ENCODE results near the gene ORC1.
"Not testable (repeated sequence)": the region's sequence is repeated elsewhere in the genome, so short reads cannot be mapped to it uniquely, and the experiment has no call there.

The ORC1 gene

DNA sequence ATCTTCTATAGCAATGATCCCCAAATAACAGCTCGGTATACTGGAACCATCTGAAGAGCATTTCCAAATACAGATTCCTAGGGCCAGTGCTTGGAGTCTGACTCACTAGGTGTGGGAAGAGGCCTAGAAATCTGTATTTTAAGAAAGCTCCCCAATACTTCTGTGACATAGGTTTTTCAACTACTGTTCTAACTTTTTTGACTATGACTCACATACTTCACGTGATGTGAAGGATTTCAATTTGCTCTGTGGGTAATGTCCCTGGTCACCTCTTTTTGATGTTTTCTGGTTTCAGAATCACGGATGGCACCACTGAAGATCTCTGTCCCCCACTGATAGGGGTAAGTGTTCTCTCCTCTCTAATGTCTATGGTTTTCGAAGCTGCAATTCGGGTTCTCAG, 11.0 kb downstream of the ORC1 start:
- in situ Hi-C loops (cut with MboI; ENCODE audit: low sequenced_read_pairs) = no loop called here

DNA sequence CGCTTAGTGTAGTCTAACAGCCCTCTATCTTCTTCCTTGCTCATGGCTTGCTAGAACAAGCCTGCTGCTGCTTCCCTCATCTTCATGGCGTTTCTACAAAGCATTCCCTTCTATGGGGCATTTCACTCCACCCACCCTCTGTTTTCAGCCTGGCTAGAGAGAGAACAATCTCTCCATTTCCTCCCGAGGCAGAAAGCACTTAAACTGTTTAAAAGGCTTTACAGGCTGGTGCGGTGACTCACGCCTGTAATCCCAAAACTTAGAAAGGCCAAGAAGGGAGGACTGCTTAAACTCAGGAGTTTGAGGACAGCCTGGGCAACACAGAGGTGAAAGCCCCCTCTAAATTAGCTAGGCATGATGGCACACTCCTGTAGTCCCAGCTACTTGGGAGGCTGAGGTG, 17.8 kb downstream of the ORC1 start:
- in situ Hi-C loops (cut with MboI; ENCODE audit: low sequenced_read_pairs) = no loop called here

DNA sequence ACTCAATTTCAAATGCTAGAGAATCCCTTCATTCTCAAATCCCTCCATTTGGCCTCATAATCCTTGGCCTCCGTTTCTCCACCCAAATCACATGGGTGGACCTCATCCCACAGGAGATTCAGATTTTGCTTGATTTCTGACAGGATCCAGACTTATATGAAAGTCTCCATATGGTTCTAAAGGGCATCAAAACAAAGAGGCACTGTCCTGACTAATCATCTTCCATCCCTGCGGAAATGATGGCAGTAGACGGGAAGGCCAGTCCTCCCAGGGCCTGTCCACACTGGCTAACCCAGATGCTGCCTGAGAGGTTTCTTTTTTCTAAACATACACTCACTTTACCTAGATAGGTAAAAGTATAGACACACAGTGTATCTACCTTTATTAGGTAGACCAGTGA, 18.8 kb downstream of the ORC1 start:
- in situ Hi-C loops (cut with MboI; ENCODE audit: low sequenced_read_pairs) = no loop called here

DNA sequence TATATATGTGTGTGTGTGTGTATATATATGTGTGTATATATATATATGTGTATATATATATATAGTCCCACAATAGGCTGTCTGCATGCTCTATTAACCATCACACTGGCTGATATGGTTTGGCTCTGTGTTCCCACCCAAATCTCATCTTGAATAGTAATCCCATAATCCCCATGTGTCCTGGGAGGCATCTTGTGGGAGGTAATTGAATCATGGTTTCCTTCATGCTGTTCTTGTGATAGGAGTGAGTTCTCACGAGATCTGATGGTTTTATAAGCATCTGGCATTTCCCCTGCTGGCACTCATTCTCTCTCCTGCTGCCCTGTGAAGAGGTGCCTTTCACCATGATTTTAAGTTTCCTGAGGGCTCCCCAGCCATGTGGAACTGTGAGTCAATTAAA, 34.4 kb downstream of the ORC1 start:
- in situ Hi-C loops (cut with MboI; ENCODE audit: low sequenced_read_pairs) = not testable (repeated sequence)

DNA sequence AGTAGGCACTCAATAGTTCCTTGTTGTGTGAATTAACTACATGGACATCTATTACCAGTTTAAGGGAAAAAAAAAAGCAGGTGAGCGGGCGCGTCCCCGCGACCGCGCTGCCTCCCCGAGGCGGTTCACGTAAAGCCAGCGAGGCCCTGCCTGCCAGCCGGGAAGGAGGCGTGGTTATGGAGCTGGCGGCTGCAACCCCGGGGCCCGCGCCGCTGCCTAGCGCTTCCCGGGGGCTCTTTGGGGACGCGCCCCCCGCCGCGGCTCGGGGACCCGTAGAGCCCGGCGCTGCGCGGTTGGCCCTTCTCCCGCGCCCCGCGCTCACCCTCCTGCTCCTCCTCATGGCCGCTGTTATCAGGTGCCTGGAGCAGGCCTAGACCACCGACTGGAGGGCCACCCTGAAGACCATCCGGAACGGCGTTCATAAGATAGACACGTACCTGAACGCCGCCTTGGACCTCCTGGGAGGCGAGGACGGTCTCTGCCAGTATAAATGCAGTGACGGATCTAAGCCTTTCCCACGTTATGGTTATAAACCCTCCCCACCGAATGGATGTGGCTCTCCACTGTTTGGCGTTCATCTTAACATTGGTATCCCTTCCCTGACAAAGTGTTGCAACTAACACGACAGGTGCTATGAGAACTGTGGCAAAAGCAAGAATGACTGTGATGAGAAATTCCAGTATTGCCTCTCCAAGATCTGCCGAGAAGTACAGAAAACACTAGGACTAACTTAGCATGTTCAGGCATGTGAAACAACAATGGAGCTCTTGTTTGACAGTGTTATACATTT, 35.6 kb downstream of the ORC1 start:
- in situ Hi-C loops (cut with MboI; ENCODE audit: low sequenced_read_pairs) = no loop called here

DNA sequence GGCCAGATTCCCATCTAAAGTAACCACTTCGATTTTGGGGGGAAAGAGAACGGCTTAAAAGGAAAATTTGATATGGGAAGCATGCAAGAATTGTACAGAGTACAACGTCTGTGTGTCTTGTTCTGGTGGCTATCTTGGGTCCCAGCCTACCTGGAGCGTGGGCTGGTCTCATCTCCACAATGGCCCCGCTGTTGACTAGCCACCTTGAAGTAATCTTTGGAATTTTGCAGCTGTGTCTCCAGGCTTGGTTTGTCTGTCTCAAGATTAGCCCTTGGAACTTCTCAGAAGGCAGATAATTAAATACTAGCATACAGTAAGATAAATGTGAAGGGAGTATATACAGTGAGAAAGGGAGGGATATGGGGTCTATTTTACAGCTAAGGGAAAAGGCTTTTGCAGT, 37.0 kb downstream of the ORC1 start:
- in situ Hi-C loops (cut with MboI; ENCODE audit: low sequenced_read_pairs) = no loop called here

DNA sequence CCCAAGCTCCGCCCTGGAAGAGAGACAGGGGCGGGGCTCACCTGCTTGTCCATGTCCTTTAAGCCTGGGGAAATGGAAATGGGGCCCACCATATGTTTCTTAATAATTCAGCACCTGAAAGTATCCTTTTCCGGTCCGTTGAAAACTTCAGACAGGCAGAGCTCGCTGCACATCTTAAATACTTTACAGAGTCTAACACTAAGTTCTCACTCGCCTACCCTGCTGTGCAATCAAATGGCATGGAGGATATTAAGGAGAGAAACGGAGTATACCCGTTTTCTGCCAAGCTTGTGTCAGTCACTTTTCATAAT, 37.8 kb downstream of the ORC1 start:
- in situ Hi-C loops (cut with MboI; ENCODE audit: low sequenced_read_pairs) = no loop called here

DNA sequence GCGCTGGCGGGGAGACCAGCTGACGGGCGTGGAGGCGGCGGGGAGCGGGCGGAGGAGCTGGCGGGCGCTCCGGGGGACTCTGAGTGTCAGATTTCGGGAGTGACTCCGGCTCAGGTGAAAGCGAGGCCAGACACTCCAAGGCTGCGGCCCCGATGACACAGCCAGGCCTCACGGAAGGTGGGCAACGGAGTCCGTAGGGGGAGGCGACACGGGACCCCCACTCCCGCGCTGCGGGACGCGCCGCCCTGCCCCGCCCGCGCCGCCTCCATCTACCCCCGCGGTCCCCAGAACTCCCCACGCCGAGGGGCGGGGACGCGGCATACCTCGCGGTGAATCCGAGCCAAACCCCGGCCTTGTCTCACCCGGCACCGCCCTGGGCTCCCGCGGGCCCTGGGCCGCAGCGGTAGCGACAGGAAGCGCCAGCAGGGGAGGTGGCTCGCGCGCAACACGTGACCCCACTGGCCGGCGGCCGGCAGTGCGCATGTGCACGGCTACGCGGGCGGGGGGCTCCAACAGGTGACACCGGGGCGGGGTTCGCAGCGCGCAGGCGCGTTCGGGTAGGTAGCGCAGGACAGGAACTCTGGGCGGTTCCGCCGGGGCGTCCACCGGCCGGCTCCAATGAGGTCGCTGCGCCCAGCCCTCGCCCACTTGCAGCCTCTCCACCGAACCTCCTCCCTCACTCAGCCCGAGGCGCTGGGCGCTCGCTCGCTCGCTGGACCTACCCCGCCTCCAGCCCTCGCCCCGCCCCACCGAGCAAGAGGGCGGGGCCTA, 38.3 kb downstream of the ORC1 start, which contains the start of gene CC2D1B:
Gene CC2D1B (minus strand): TSS at position 460 of the 771 bp plus-strand sequence. CDS start 1,585 bp downstream, outside the sequence.
- in situ Hi-C loops (cut with MboI; ENCODE audit: low sequenced_read_pairs) = no loop called here

DNA sequence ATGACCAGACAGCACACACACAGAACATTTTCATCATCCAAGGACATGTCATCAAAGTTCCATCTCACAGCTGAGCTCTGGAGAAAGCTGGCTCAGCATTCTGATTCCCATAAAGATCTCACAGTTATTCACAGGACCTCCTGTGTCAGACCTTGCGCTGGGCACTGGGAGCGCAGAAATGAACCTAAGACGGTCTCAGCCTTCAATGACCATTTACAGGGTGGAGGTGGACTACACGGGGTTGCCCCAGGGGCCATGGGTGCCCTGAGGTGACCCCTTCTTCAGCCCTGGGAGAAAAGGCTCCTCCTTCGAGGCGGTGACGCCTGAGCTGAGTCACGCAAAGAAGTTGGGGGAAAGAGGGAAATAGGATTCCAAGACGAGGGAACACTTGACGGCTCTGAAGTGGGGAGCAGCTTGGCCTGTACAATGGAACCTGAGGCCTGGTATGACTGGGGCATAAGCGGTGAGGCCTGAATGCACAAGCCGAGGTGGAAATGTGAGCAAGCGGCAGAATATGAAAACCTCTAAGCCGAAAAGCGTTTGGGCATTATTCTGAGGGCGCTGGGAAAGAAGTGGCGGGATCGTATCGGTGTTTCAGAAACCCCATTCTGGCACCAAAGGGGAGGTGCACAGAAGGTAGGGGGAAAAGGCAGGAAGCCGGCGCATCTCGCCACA, 39.0 kb downstream of the ORC1 start:
- in situ Hi-C loops (cut with MboI; ENCODE audit: low sequenced_read_pairs) = no loop called here

DNA sequence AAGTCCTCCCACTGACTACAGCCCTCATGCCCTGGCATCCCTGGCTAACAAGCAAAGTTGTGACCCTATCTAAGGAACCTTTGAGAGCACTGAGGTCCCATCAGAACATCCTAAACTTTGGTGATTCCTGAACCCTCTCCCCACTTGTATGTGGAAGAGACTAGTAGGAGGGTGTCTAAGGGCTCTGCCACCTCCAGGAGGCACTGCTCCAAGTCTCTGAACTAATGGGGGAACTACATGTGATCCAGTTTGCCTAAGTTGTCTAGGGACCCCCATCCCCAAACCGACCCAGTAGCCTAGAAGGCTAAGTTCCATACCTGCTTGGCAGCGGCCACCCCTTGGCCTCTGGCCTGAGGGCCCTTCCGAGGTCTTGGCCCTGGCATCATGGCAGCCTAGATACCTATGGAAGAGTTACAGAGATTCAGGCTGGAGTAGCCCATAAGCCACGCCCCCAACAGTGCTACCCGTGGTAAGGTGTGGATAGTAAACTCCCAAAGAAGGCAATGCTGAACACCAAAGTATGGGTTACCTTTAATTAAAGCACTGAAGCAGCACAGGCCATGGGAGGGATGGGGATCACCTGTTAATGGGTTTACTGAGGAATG, 39.9 kb downstream of the ORC1 start:
- in situ Hi-C loops (cut with MboI; ENCODE audit: low sequenced_read_pairs) = no loop called here

DNA sequence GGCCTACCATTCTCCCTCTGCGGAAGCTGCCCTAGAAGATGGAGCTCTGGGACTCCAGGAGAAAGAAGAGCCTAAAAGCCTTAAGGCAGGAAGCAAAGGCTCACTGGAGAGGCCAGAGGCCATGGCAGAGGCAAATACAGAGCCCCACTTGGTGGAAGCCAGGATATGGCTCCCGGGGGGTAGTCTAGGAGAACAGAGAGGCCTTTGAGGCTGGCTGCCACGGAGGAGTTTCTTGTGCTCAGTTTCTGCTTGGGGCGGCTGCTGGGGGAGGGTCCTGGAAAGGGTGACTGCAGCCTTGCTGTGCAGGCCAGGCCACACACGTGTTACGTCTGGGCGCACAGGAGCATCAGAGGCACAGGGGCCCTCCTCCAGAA, 43.6 kb downstream of the ORC1 start:
- in situ Hi-C loops (cut with MboI; ENCODE audit: low sequenced_read_pairs) = no loop called here

DNA sequence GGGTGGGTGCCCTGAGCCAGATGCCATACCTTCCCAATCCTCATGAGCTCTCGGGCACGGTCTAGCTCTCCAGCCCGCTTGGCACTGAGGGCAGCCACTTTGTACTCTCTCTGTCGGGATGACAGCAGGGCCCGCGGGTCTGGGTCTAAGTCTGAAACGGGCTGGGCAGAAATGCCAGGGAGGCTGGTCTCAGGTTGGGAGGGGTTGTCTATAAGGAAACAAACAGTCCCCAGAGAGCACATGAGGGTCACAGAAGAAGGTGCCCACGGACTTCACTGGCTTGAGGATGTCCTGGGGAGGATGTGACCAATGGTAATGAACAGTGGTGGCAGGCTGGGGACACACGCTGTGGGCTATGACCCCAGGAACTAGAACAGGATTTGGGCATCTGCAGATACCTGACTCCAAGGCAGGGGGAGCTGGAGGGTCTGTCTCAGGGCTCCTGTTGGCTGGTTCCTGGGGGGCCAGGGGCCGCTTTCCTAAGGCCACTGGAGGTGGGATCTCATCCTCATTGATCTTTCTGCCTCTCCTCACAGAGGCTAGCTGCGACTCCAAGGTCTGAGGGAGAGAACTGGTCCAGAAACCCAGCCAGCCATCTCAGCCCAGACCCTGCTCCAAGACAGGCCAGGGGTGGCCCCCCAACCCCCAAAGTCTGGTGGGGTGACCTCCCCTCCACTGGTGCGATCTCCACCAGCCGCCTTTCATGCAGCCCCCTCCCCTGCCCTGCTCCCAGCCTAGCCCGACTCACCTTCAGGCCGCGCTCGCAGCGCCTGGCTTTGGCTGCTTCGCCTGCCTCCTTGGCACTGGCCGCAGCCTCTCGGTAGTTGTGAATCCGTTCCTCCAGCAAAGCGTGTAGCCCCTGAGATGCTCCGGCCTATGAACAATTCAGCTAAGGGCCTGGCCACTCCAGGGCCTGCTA, 44.3 kb downstream of the ORC1 start:
- in situ Hi-C loops (cut with MboI; ENCODE audit: low sequenced_read_pairs) = no loop called here

DNA sequence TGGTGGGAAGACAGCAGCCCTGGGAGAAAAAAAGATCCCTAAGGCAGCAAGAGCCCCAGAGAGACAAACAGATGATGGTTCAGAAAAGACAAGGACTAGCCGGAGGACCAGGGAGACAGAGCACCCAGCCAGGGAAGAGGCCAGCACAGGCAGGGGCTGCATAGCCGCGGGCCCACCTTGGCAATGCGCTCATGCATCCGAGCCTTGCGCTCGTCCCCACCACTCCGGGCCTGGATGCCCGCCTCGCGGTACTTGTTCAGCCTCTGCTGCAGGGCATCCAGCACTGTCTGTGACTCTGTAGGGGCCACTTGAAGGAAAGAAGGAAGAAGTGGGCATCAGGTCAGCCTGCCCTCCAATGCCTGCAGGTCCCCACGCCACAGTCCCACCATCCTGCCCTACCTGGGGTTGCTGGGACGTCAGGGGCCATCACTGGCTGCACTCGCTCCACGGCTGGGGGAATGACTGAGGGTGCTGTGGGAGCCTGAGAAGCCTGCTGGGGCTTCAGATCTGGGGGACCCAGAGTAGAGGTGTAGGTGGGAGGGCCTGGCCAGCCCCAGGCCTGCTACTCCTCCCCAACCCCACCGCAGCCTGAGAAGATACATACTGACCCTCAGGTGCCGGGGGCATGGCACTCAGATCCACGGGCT, 45.2 kb downstream of the ORC1 start:
- in situ Hi-C loops (cut with MboI; ENCODE audit: low sequenced_read_pairs) = no loop called here

DNA sequence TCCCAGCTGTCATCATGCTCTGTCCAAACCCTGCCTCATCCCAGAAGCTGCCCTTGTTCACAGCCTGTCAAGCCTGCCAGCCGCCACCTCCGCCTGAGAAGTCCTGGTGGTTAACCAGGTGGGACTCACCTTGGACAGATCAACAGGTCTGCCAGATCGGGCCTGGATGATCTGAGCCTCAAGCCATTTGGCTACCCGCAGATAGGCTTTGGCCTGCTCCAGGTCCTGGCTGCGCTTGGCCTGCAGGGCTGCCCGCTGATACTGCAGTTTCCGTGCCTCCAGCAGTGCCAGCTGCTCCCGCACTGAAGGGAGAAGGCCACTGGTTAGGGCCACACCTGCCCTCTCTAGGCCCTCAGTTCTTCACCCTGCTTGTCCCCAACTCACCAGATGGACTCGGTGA, 46.8 kb downstream of the ORC1 start:
- in situ Hi-C loops (cut with MboI; ENCODE audit: low sequenced_read_pairs) = no loop called here

DNA sequence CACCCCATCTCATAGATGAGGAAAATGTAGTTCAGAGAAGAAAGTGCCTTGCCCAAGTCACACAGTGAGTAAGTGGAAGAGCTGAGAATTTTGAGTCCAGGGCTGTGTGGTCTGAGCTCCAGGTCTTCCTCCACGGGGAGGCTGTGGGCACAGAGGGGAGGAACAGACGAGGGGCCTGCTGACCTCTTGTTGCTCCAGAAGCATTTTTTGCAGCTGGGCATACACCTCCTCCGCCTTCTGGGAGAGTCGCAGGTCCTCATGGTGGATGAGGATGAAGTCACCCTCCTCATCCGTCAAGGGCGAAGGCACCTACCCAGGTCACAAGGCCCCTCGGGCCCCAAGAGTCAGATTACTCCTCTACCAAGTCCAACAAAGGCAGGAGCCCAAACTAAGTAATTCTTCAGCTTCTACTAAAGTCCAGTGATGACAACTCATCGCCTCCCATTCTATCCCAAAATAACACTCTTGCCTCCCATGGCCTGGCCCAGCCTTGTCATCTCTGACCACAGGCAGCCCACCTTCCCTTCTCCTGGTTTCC, 47.3 kb downstream of the ORC1 start:
- in situ Hi-C loops (cut with MboI; ENCODE audit: low sequenced_read_pairs) = no loop called here

DNA sequence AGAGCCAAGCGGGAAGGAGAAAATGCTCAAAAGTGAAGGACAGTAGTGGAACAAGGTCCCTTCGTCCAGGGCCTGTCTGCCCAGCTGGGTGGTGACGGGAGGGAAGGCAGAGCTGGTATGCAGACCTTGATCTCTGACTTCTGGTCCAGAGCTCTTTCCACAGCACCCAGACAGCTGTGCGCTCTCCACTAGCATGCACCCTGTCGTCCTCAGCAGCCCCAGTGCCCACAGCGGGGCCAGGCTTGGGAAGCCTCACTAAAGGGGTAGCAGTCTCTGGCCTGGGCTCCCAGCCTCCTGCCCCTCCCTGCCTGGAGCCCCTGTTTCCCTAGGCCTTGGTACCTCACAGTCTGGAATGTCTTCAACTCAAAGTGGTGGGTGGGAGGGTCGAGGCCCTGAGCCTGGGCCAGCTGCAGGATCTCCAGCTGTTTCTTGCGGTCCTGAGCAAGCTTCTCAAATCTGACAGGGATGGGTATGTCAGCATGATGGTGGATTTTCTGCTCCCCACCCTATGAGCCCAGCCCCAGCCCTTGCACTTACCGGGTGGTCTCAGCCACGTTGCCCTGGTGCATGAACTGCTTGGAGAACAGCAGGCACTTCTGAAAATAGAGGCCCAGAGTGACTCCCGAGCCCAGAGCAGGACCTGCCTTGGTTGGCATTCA, 48.2 kb downstream of the ORC1 start:
- in situ Hi-C loops (cut with MboI; ENCODE audit: low sequenced_read_pairs) = no loop called here

DNA sequence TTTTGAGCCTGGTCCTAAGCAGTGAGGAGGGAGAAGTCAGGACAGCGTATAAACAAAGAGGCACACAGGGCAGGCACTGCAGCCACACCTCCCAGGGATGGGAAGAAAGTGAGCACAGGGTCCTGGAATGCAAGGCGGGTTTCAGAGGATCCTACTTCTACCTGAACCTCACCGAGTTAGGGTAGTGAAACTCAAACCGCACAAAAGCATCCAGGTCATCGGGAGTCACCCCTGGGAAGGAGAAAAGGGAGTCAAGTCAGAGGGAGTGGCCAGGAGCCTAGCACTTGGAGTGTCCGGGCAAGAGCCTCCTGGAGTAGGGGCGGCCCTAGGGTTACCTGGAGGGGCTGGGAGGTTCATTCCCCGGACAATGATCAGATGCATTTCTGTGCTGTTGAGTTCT, 48.8 kb downstream of the ORC1 start:
- in situ Hi-C loops (cut with MboI; ENCODE audit: low sequenced_read_pairs) = no loop called here

DNA sequence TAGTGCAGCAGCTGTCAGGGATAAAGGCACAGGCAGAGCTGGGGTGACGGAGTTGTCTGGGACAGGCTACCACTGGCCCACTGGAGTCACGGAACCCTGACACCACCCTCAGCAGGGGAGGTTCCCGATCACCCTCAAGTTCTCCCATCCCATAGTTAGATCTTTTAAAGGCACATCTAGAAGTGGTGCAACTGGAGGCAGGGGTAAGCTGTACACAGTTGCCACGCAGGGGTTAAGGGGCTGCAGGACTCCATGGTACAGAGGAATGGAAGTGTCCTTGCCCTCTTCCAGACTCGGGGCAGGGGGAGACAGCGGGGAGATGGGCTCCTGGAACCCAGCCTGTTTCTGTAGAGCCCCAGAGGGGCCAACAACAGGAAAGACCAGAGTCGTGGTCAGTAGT, 51.5 kb downstream of the ORC1 start:
- in situ Hi-C loops (cut with MboI; ENCODE audit: low sequenced_read_pairs) = no loop called here

DNA sequence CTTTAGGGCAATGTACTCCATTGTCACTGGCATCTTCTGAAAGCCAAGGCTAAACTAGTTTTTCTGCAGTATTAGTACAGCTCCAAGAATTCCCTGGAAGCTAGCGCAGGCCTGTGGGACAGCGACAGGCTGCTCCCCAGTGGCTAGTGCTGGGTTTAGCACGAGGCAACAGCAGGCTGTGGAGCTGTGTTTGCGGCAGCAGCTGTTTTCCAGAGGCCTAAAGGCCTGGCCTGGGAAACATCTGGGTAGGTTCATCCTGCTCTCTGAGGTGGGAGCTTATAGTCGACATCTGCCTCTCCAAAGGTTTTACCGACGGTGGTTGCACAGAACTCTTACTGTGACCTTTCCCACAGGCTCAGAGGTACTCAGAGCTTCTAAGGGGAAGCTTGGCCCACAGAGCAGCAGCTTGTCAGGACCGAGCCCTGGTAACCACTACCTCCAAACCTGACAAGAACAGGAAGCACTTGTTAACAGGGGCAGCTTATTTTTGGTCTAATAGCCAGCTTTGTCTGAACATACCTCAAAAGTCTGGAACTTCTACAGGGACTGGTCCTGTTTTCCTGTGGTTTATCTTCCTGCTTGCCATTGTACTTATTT, 55.4 kb downstream of the ORC1 start:
- in situ Hi-C loops (cut with MboI; ENCODE audit: low sequenced_read_pairs) = no loop called here
